ENCODE data around the gene FAM229A. TPM values are rescaled to one million over a fixed set of nuclear protein-coding genes. Genes with fewer than 3 reads are reported as not detected.

Gene FAM229A
- total and polyA plus RNA-seq, 9 of the 15 experiments (the other 6 are each of a cell fraction or from before 2014, with no cell fraction given) = 0.04 to 21.6 (median 7.4) TPM

GRCh38 chr1:32390904-32391870 lies 28.9 kb upstream of the FAM229A start (continued):
- TF ChIP-seq CUX1 (CRISPR knock-in tag; IDR thresholded peaks at IDR 0.05) = no peak
- peak in 1 of 2 experiments; percentile 69; a peak in 3 of 4 replicates for TF ChIP-seq FOXK2 (conservative IDR thresholded peaks at IDR 0.05 in 1 of 2, IDR thresholded peaks at IDR 0.05 in 1 of 2; ENCODE audit: low read depth in 2 of 2)
- TF ChIP-seq ZNF561 (CRISPR knock-in tag; conservative IDR thresholded peaks at IDR 0.05) = no peak
- TF ChIP-seq EZH2 (IDR thresholded peaks at IDR 0.05; ENCODE audit: borderline replicate concordance, low read depth, low read length) = no peak
- no peak for TF ChIP-seq ZNF778 (CRISPR knock-in tag; IDR thresholded peaks at IDR 0.05)
- no peak for TF ChIP-seq NR2F6 (CRISPR knock-in tag; IDR thresholded peaks at IDR 0.05)
- TF ChIP-seq PCBP2 (IDR thresholded peaks at IDR 0.05; ENCODE audit: low read depth, low read length, poor library complexity, severe bottlenecking) = no peak
- peak; percentile 78; the same call in 1 of the 2 replicates for TF ChIP-seq POLR2AphosphoS2 (IDR thresholded peaks at IDR 0.05; ENCODE audit: low read length)
- TF ChIP-seq PHF21A (IDR thresholded peaks at IDR 0.05; ENCODE audit: borderline replicate concordance, low read depth) = no peak
- no peak for TF ChIP-seq STAT5B (CRISPR knock-in tag; IDR thresholded peaks at IDR 0.05)
- TF ChIP-seq ZNF518B (CRISPR knock-in tag; IDR thresholded peaks at IDR 0.05) = no peak
- no peak for TF ChIP-seq HSF4 (CRISPR knock-in tag; IDR thresholded peaks at IDR 0.05; ENCODE audit: borderline replicate concordance)
- TF ChIP-seq ZNF398 (CRISPR knock-in tag; IDR thresholded peaks at IDR 0.05) = no peak
- TF ChIP-seq POLR3G (IDR thresholded peaks at IDR 0.05; ENCODE audit: extremely low read depth, insufficient read length, insufficient replicate concordance) = no peak
- TF ChIP-seq POLR3A (IDR thresholded peaks at IDR 0.05; ENCODE audit: borderline replicate concordance, extremely low read depth, insufficient read depth, insufficient read length) = no peak

Data from K562 (cell line).